ENCODE measurements around the gene KIF4B.
"Not testable (repeated sequence)": the region's sequence is repeated elsewhere in the genome, so short reads cannot be mapped to it uniquely, and the experiment has no call there.

GRCh38 chr5:155035087-155035486 is 21.5 kb downstream of the KIF4B start:
- not testable (repeated sequence) for TF ChIP-seq SUZ12 (IDR thresholded peaks at IDR 0.05; ENCODE audit: extremely low read depth, insufficient read depth, insufficient read length); YY1 (IDR thresholded peaks at IDR 0.05; ENCODE audit: insufficient read depth, insufficient read length); ZNF274 (IDR thresholded peaks at IDR 0.05; ENCODE audit: low read depth, low read length)

Measured in NT2/D1 (cell line).